HG03280 (cell line): ENCODE data around the gene CCDC61.

Experiments used
- ATAC-seq: cut with Tn5 transposase; IDR thresholded peaks from one replicate; pipeline ENCODE4 v1.9.1; 2021; ENCODE audit warnings: mild to moderate bottlenecking, moderate library complexity; ENCODE audit not compliant: unreplicated experiment

Gene CCDC61

GRCh38 chr19:45994998-45995714, at the start of gene CCDC61:
CCDC61 (plus strand) TSS chr19:45995467; CDS start chr19:46003019, 7,552 bp downstream.
- peak; percentile 97 for ATAC-seq

GRCh38 chr19:45947926-45948325, 47.3 kb upstream of the CCDC61 start:
- no peak for ATAC-seq

GRCh38 chr19:45952341-45952685, 43.0 kb upstream of the CCDC61 start:
- ATAC-seq: no peak

- no peak for ATAC-seq
Observed at GRCh38 chr19:45952686-45953505, 42.4 kb upstream of the CCDC61 start.

GRCh38 chr19:45953676-45954075, 41.6 kb upstream of the CCDC61 start:
- no peak for ATAC-seq

- ATAC-seq: no peak
Observed at GRCh38 chr19:45954156-45954555, 41.1 kb upstream of the CCDC61 start.

- no peak for ATAC-seq
Observed at GRCh38 chr19:45955905-45956608, 39.2 kb upstream of the CCDC61 start.

- no peak for ATAC-seq
Observed at GRCh38 chr19:45958320-45958719, 36.9 kb upstream of the CCDC61 start.

- ATAC-seq: no peak
Observed at GRCh38 chr19:45958769-45959516, 36.3 kb upstream of the CCDC61 start.

GRCh38 chr19:45959517-45960025, 35.7 kb upstream of the CCDC61 start:
- ATAC-seq: no peak

GRCh38 chr19:45960595-45961235, 34.6 kb upstream of the CCDC61 start:
- no peak for ATAC-seq

GRCh38 chr19:45962021-45962420, 33.2 kb upstream of the CCDC61 start:
- no peak for ATAC-seq

GRCh38 chr19:45967246-45967645, 28.0 kb upstream of the CCDC61 start:
- no peak for ATAC-seq

GRCh38 chr19:45968626-45969025, 26.6 kb upstream of the CCDC61 start:
- no peak for ATAC-seq

- ATAC-seq: no peak
Observed at GRCh38 chr19:45969676-45970075, 25.6 kb upstream of the CCDC61 start.

- ATAC-seq: no peak
Observed at GRCh38 chr19:45971260-45971902, 23.9 kb upstream of the CCDC61 start.

- no peak for ATAC-seq
Observed at GRCh38 chr19:45972081-45972946, 23.0 kb upstream of the CCDC61 start.

GRCh38 chr19:45972947-45973540, 22.2 kb upstream of the CCDC61 start:
- ATAC-seq: no peak
